GM18511 (cell line): ENCODE data around the gene KDELR3.

Source experiments
- ATAC-seq: cut with Tn5 transposase; IDR thresholded peaks from one replicate; pipeline ENCODE4 v1.9.1; 2021; ENCODE audit warnings: mild to moderate bottlenecking, moderate library complexity; ENCODE audit not compliant: unreplicated experiment

Gene KDELR3

DNA sequence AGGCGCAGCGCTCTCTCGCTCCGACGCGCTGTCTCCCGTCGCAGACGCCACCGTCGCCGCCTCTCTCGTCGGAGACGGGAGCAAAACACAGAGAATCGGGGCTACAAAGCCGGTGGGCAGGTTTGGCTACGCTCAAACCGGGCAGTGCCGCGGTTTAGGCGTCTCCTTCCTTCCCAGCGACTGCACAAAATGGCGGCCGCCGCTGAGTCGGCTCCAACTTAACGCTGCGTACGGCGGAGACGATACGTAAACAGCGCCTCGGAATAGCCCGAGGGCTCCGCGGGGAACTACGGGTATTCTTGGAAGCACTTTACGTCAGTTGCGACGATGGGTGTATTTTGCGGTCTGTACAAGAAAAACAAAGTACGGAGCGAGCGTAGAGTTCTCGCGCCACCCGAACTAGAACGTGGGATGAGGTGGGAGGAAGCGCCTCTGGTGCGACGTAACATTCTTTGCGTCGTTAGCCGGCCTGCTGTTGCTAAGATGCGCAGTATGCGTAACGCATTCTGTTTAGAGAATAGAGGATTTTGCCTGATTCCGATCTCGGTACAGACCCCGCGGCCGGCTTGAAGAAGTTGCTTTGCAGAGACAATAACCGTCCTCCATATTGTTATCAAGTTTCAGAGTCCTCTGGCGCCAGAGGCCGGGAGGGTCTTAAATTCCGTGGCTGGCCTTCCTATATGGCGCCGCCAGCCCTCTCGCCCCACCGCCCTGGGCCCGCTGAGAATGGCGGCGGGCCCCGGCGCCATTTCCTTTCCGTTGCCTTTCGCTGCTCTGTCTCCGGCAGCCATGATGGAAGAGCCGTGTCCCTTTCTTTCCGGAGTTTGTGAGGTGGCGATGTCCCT, 38.4 kb downstream of the KDELR3 start, which contains the start of gene DDX17:
TSS of gene DDX17 (minus strand) at position 194 of the 845 bp plus-strand sequence.
- ATAC-seq, result peak; percentile 84

DNA sequence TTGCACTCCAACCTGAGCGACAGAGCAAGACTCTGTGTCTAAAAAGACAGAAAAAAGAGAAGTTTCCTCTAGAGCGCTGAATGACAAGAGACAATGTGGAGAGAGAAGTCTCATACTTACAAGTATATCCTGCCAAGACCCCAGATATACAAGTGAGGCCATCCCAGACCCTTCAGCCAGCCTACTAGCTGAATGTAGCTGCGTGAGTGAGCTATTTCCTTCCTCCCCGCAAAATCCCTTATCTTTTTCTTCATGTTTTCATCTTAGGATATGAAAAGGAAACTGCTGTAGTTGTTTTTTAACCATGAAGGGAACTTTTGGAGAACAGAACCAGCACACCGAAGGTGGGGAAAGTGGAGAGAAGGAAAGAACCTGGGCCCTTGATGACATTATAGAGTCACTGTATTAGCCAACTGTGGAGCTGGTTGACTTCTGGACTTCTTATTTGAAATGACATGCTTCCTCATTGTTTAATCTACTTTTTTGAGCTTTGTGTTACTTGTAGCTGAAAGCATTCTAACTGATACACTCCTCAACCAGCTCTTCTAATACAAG, 42.6 kb downstream of the KDELR3 start:
- ATAC-seq, result no peak

DNA sequence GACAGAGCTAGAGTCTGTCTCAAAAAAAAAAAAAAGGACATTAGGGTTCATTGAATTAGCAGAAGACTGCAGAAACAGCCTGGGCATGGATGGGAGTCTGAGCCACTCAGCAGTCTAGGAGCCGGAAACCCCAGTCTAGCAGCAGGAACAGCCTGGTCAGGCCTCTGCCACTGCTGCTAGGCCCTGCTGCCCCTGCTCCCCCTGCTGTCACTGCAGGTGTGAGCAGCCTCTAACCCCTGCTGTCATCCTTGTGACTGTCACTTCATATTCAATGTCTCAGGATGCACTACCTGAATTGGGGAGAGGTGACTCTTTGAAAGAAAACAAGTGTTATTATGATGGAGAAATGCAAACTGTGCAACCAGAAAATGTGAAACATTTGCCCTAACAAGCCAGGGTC, 45.2 kb downstream of the KDELR3 start:
- ATAC-seq, result no peak

DNA sequence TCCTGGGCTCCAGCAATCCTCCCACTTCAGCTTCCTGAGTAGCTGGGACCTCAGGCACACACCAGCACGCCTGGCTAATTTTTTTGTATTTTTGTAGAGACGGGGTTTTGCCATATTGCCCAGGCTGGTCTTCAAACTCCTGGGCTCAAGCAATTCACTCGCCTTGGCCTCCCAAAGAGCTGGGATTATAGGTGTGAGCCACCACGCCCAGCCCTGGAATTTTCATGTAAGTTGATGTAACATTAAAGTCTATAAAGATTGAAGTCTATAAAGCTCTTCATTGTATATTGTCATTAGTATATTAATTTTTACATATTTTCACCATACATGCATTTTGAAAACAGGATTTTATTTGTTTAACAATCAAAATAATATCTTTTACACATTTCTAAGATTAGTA, 50.7 kb downstream of the KDELR3 start:
- ATAC-seq, result no peak

DNA sequence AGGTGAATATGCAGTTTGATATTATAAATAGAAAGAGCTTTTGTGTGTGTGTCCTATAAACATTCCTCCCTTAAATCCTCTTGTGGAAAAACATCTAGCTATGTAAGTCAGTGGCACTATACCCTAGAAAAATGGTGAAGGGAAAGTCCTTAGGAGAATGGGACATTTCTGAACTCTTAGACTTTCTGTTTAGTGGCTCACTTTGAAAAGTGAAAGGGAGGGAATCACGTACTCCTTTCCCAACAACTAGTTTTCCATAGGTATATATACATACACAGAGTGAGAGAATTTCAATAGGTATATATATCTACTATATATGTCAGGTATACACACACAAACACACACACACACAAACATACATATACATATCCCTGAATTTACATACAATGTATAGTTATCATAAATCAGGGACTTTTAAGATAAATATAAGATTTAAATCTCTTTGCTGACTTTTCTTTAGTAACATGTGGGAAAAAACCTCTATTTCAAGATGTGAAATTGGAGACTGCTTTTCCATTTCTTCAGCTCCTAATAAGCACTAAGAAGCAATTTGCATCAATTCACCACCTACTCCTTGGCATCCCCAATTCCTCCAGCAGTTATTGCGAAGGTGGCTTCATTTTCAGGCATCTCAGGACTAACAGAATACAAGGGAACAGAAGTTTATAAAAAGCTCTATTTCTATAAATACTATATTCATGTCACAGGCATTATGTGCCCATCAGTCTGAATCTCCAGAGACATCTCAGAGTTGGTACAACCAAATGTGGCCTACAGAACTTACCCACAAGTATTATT, 51.8 kb downstream of the KDELR3 start:
- no peak for ATAC-seq

DNA sequence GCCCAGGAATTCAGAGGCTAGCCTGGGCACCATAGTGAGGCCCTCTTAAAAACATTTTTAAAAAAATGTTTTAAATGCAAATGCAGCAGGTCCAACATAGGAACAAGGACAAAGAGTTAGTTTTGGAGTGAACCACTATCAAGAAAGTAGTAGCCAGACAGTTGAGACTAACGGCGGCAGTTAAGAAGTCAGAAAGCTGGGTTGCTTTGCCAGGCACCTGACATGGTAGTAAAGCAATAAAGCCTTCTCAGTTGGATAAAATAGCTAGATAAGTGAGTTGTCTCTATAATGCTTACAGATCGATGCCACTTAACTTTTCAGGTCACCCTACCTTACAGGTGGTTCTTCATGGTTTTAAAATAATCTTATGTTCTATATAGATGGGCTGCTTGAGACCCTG, 55.1 kb downstream of the KDELR3 start:
- ATAC-seq, result no peak

DNA sequence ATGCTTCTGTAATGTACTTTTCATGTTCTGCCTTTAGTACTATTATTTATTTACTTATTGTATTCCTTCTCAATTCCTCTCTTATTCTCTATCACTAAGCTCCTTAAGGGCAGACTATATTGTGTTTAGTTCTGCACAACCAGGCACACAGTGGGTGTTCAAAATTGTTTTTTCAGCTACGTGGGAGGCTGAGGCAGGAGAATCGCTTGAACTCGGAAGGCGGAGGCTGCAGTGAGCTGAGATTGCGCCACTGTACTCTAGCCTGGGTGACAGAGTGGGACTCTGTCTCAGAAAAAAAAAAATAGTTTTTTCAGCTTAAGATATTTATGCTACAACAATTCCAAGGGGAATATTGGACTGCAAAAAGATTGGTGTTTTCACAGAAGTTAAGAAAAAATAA, 55.6 kb downstream of the KDELR3 start:
- no peak for ATAC-seq

DNA sequence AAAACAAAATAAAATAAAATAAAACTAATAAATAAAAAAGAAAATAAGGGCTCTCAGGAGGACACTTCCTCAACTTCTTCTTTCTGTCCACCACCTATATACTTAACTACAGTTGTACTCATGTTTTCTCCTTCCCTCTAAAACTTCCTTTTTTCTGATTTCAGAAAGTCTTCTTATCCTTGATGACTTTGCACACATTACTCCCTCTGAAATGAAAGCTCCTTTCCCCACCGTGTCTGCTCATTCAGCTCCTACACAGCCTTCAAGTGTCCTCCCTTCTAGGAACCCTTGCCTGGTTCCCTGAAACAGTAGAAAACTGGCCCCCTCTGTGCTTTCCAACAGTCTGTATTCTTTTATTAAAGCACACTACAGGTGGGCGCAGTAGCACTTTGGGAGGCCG, 56.5 kb downstream of the KDELR3 start:
- ATAC-seq, result no peak

DNA sequence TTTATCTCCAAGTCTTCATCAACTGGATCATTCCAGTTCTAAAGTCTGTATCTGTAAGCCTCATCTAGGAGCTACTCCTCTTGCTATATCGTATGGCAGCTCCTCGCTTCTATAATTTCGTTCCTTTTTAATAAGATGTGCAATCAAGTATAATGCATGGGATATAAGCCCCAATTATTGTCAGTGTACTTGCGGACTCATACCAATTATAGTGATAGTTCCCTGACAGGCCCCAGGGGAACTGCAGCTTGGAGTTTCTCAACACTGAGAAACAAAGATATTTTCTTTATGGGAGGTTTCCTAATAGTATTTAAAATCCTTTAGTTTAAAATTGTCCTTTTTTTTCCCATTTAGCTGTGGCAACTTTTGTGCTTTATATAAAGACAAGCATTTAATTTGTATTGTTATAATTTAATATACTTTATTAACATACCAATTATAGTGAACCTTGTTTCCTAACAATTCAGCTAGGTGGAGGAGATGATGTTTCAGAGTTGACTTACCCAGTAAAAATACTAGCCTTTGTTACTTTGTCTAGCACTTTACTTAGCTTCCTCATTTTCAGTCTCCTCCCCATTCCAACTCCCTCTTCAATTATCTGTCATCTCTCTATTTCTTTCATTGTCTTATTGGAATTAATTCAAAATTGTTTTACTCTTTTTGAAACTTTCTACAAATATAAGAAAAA, 63.5 kb downstream of the KDELR3 start:
- ATAC-seq, result no peak
